Ishikawa (cell line): ENCODE measurements around the gene GRID1.

Source experiments
- CEBPB ChIP-seq: IDR thresholded peaks from 2 replicates; pipeline ENCODE4 v1.6.1; 2012
- CREB1 ChIP-seq: IDR thresholded peaks from 2 replicates; pipeline ENCODE4 v1.6.1; 2012; ENCODE audit warnings: low read depth
- EGR1 ChIP-seq: IDR thresholded peaks from 2 replicates; pipeline ENCODE4 v1.6.1; 2012
- EP300 ChIP-seq: IDR thresholded peaks from 2 replicates; pipeline ENCODE4 v1.6.1; 2012; ENCODE audit warnings: borderline replicate concordance
- FOXM1 ChIP-seq: IDR thresholded peaks from 2 replicates; pipeline ENCODE4 v1.6.1; 2012; ENCODE audit warnings: low read depth, borderline replicate concordance
- NFIC ChIP-seq: IDR thresholded peaks from 2 replicates; pipeline ENCODE4 v1.6.1; 2012
- RAD21 ChIP-seq: IDR thresholded peaks from 2 replicates; pipeline ENCODE4 v1.6.1; 2012; ENCODE audit warnings: low read depth
- TAF1 ChIP-seq: IDR thresholded peaks from 2 replicates; pipeline ENCODE4 v1.6.1; 2012; ENCODE audit warnings: low read depth, mild to moderate bottlenecking
- TCF12 ChIP-seq: IDR thresholded peaks from 2 replicates; pipeline ENCODE4 v1.6.1; 2012; ENCODE audit warnings: low read depth
- TEAD4 ChIP-seq: IDR thresholded peaks from 2 replicates; pipeline ENCODE4 v1.6.1; 2012
- YY1 ChIP-seq: IDR thresholded peaks from 2 replicates; pipeline ENCODE4 v1.6.1; 2012; ENCODE audit warnings: low read depth
- ZBTB7A ChIP-seq: IDR thresholded peaks from 2 replicates; pipeline ENCODE4 v1.6.1; 2012; ENCODE audit warnings: low read depth
- TF ChIP-seq, protein P1 (sequence below): IDR thresholded peaks from 2 replicates; pipeline ENCODE4 v1.6.1; 2012
- TF ChIP-seq, protein P2 (sequence below): IDR thresholded peaks from 2 replicates; pipeline ENCODE4 v1.6.1; 2012; ENCODE audit warnings: low read depth, mild to moderate bottlenecking
- TF ChIP-seq, protein P3 (sequence below): IDR thresholded peaks from 2 replicates; pipeline ENCODE4 v1.6.1; 2012

The GRID1 gene

DNA sequence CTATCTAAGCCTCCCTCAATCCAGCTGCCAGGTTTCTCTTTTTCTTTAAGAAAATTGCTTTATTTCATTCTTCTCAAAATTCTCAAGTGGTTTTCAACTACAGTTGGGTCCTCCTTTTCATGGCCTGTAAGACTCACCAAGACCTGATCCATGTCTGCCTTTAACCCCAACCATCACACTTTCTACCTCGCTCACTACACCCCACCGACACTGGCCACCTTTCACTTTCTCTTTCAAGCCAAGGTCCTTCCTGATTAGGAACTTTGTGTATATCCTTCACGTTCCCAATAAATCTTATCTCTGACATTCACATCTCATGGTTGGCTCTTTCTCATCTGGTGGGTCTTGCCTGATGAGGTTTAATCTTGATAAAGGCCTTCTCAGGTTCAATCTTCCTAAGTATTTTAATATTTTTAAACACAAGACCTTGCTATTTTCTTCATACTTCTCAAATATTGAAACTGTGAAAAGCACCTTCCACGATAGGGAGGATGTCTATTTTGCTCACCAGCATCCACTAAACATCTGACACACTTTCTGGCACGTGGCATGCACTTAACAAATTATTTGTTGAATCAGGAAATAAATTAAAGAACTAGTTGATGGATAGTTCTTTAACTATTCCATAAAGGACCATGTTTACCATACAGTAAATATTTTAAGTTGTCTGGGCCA, 624.8 kb downstream of the GRID1 start:
- TF ChIP-seq TAF1 (no peak), YY1 (no peak)

DNA sequence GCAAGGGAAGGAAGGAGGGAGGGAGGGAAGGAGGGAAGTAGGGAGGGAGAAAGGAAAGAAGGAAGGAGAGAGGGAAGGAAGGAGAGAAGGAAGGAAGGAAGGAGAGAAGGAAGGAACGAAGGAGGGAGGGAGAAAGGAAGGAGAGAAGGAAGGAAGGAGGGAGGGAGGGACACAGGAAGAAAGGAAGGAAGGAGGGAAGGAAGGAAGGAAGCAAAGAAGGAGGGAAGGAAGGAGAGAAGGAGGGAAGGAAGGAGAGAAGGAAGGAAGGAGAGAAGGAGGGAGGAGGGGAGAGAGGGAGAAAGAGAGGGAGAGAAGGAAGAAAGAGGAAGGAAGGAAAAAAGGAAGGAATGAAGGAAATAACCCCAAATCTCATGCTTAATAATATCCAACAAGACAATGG, 630.6 kb downstream of the GRID1 start:
- TF ChIP-seq CEBPB: no peak
- TF ChIP-seq, protein P1, sequence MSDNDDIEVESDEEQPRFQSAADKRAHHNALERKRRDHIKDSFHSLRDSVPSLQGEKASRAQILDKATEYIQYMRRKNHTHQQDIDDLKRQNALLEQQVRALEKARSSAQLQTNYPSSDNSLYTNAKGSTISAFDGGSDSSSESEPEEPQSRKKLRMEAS: no peak
- no peak for TF ChIP-seq EP300
- no peak for TF ChIP-seq NFIC
- TF ChIP-seq TCF12: no peak
- no peak for TF ChIP-seq FOXM1

DNA sequence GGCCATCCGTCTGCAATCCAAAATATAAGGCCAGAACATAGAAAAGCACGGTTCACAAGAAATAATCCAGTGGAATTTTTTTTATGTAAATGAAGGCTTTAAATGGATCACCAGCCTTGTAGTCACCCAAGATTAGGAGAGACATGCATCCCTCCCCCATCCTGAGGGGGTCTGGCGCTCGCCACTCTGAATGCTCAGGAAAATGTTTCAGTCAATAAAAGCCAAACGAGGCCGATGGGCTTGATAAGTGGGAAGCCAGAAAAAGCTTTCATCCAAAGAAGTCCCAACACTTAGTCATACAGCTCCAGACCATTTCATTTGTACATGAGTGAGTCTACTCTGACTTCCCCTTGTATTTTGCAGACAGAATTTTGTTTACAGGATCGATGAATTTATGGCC, 631.8 kb downstream of the GRID1 start:
- no peak for TF ChIP-seq TCF12
- TF ChIP-seq, protein P2, sequence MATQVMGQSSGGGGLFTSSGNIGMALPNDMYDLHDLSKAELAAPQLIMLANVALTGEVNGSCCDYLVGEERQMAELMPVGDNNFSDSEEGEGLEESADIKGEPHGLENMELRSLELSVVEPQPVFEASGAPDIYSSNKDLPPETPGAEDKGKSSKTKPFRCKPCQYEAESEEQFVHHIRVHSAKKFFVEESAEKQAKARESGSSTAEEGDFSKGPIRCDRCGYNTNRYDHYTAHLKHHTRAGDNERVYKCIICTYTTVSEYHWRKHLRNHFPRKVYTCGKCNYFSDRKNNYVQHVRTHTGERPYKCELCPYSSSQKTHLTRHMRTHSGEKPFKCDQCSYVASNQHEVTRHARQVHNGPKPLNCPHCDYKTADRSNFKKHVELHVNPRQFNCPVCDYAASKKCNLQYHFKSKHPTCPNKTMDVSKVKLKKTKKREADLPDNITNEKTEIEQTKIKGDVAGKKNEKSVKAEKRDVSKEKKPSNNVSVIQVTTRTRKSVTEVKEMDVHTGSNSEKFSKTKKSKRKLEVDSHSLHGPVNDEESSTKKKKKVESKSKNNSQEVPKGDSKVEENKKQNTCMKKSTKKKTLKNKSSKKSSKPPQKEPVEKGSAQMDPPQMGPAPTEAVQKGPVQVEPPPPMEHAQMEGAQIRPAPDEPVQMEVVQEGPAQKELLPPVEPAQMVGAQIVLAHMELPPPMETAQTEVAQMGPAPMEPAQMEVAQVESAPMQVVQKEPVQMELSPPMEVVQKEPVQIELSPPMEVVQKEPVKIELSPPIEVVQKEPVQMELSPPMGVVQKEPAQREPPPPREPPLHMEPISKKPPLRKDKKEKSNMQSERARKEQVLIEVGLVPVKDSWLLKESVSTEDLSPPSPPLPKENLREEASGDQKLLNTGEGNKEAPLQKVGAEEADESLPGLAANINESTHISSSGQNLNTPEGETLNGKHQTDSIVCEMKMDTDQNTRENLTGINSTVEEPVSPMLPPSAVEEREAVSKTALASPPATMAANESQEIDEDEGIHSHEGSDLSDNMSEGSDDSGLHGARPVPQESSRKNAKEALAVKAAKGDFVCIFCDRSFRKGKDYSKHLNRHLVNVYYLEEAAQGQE: no peak
- TF ChIP-seq, protein P3, sequence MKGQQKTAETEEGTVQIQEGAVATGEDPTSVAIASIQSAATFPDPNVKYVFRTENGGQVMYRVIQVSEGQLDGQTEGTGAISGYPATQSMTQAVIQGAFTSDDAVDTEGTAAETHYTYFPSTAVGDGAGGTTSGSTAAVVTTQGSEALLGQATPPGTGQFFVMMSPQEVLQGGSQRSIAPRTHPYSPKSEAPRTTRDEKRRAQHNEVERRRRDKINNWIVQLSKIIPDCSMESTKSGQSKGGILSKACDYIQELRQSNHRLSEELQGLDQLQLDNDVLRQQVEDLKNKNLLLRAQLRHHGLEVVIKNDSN: no peak
- no peak for TF ChIP-seq EP300

DNA sequence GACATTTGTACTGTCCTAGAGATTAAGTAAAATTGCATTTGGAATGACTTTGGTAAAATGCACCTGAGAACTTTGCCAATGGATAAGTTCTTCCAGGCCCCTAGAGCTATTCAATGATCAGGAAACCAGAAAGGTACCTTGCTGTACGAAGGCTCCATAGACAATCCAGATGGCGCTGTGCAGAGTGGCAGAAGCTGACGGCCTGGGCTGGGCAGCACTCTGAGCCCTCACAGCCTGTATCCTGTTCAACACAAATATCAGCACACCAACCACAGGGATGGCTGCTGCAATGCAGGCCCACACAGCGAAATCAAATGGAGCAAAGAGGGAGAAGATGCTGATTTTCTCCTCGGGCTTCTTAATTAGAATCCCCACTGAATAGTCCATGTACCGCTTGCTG, 642.4 kb downstream of the GRID1 start:
- TF ChIP-seq EGR1 (no peak), NFIC (no peak), YY1 (no peak), CEBPB (no peak), TCF12 (no peak), EP300 (no peak), FOXM1 (no peak), TAF1 (no peak), CREB1 (no peak), RAD21 (no peak), TEAD4 (no peak), ZBTB7A (no peak)
- TF ChIP-seq, protein P1: no peak
- TF ChIP-seq, protein P3: no peak
- TF ChIP-seq, protein P2: no peak

DNA sequence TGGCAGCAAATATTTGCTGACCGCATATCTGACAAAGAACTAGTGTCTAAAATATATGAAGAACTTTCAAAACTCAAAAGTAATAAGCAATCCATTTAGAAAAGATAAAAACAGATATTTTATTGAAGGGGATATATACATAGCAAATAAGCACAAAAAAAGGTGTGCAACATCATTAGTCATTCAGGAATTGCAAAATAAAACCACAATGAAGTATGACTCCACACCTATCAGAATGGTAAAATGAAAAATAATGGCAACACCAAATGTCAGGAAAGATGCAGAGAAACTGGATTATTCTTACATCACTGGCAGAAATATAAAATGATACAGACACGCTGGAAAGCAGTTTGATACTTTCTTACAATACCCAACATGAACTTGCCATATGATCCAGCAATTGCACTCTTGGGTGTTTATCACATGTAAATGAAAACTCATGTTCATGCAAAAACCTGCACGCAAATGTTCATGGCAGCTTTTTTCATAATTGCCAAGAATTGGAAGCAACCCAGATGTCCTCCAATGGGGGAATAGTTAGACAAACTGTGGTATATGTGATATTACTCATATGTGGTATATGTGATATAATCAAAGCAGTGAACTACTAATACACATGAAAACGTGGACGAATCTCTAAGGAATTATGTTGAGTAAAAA, 645.5 kb downstream of the GRID1 start:
- TF ChIP-seq CREB1: no peak
- no peak for TF ChIP-seq ZBTB7A
- TF ChIP-seq TEAD4: no peak
- no peak for TF ChIP-seq TAF1
- no peak for TF ChIP-seq RAD21
- TF ChIP-seq, protein P2: no peak
- TF ChIP-seq, protein P3: no peak
- no peak for TF ChIP-seq EP300
- TF ChIP-seq, protein P1: no peak
